HepG2 (cell line): ENCODE results near the gene R3HDM1. TPM values are rescaled to one million over a fixed set of nuclear protein-coding genes. Genes with fewer than 3 reads are reported as not detected.

Source experiments
- ASH2L ChIP-seq: fragments of 300-600, 200-600 bp; sonication (generic); IDR thresholded peaks from 2 replicates; pipeline ENCODE4 v1.7.0; 2017; ENCODE audit warnings: low read depth, mild to moderate bottlenecking, moderate library complexity, mixed read lengths, low read length; ENCODE audit not compliant: insufficient read length
- FUBP1 ChIP-seq: sonication (generic); formaldehyde crosslinking; IDR thresholded peaks from 2 replicates; pipeline ENCODE4 v1.5.1; 2020; ENCODE audit warnings: missing genetic modification reagents, mild to moderate bottlenecking, borderline replicate concordance
- GTF2F1 ChIP-seq: fragments of 150-350 bp; IDR thresholded peaks from 2 replicates; pipeline ENCODE4 v1.6.1; 2014; ENCODE audit warnings: low read length
- MLX ChIP-seq: IDR thresholded peaks from 2 replicates; pipeline ENCODE4 v1.6.1; 2016
- PLSCR1 ChIP-seq: sonication (generic); formaldehyde crosslinking; IDR thresholded peaks from 2 replicates; pipeline ENCODE4 v1.5.0; 2020; ENCODE audit warnings: missing genetic modification reagents, mild to moderate bottlenecking, borderline replicate concordance
- RXRA ChIP-seq: sonication (generic); formaldehyde crosslinking; IDR thresholded peaks from 2 replicates; pipeline ENCODE4 v1.5.1; 2020; ENCODE audit warnings: missing genetic modification reagents
- TFE3 ChIP-seq: IDR thresholded peaks from 2 replicates; pipeline ENCODE4 v1.6.1; 2016
- ZBTB14 ChIP-seq: sonication (generic); formaldehyde crosslinking; IDR thresholded peaks from 2 replicates; pipeline ENCODE4 v1.4.0; 2020; ENCODE audit warnings: missing genetic modification reagents
- ZBTB3 ChIP-seq: sonication (generic); formaldehyde crosslinking; IDR thresholded peaks from 2 replicates; pipeline ENCODE4 v1.4.0; 2020; ENCODE audit warnings: low read depth, mild to moderate bottlenecking, moderate library complexity, missing genetic modification reagents, borderline replicate concordance
- ZFP1 ChIP-seq: IDR thresholded peaks from 2 replicates; pipeline ENCODE4 v1.6.1; 2016
- ZFP36L1 ChIP-seq: sonication (generic); formaldehyde crosslinking; IDR thresholded peaks from 2 replicates; pipeline ENCODE4 v1.8.0; 2022; ENCODE audit warnings: mild to moderate bottlenecking, missing genetic modification reagents, moderate library complexity
- ZFP37 ChIP-seq: sonication (generic); formaldehyde crosslinking; IDR thresholded peaks from 2 replicates; pipeline ENCODE4 v1.4.0; 2020; ENCODE audit warnings: missing genetic modification reagents, borderline replicate concordance
- ZFP82 ChIP-seq: sonication (generic); formaldehyde crosslinking; IDR thresholded peaks from 2 replicates; pipeline ENCODE4 v1.5.1; 2020; ENCODE audit warnings: mild to moderate bottlenecking, missing genetic modification reagents, borderline replicate concordance
- ZMYM2 ChIP-seq: sonication (generic); formaldehyde crosslinking; IDR thresholded peaks from 2 replicates; pipeline ENCODE4 v1.8.0; 2022; ENCODE audit warnings: mild to moderate bottlenecking, missing genetic modification reagents
- ZMYM3 ChIP-seq: sonication (generic); formaldehyde crosslinking; IDR thresholded peaks from 2 replicates; pipeline ENCODE4 v1.5.1; 2020; ENCODE audit warnings: mild to moderate bottlenecking, missing genetic modification reagents
- ZNF24 ChIP-seq: fragments of 450-650 bp; IDR thresholded peaks from 2 replicates; pipeline ENCODE4 v1.6.1; 2017; ENCODE audit warnings: antibody characterized with exemption, mild to moderate bottlenecking
- ZNF382 ChIP-seq: sonication (generic); formaldehyde crosslinking; IDR thresholded peaks from 2 replicates; pipeline ENCODE4 v1.5.0; 2020; ENCODE audit warnings: missing genetic modification reagents, mild to moderate bottlenecking, borderline replicate concordance
- ZNF546 ChIP-seq: sonication (generic); formaldehyde crosslinking; conservative IDR thresholded peaks from 2 replicates; pipeline ENCODE4 v1.8.1; 2023; ENCODE audit warnings: mild to moderate bottlenecking, missing genetic modification reagents
- ZNF674 ChIP-seq: sonication (generic); formaldehyde crosslinking; IDR thresholded peaks from 2 replicates; pipeline ENCODE4 v1.5.0; 2020; ENCODE audit warnings: low read depth, mild to moderate bottlenecking, missing genetic modification reagents
- ZNF703 ChIP-seq: sonication (generic); formaldehyde crosslinking; IDR thresholded peaks from 2 replicates; pipeline ENCODE4 v1.5.1; 2020; ENCODE audit warnings: missing genetic modification reagents, mild to moderate bottlenecking, moderate library complexity, borderline replicate concordance
- ZNF781 ChIP-seq: sonication (generic); formaldehyde crosslinking; IDR thresholded peaks from 2 replicates; pipeline ENCODE4 v1.5.1; 2020; ENCODE audit warnings: borderline replicate concordance, mild to moderate bottlenecking, missing genetic modification reagents; ENCODE audit errors: not compliant biosample characterization
- ZNF841 ChIP-seq: sonication (generic); formaldehyde crosslinking; IDR thresholded peaks from 2 replicates; pipeline ENCODE4 v1.8.1; 2023; ENCODE audit warnings: missing genetic modification reagents, borderline replicate concordance
- polyA plus RNA-seq, 8 experiments: library from polyadenylated mRNA; depleted of rRNA in 3 of 8; stranded (reverse) in 7 of 8; unstranded in 1 of 8; fragments of >200 nt; fragmentation: Illumina TruSeq in 4 of 8; extraction: Trizol in 4 of 8; gene quantifications; 2 replicates each; pipeline versions ENCODE4 v1.2.1 to v1.2.3, GENCODE V29; 2011 to 2016; ENCODE audit warnings: low read depth in 4 of 8, missing spikeins in 1 of 8, mixed read lengths in 1 of 8; ENCODE audit not compliant: insufficient read depth in 1 of 8
- total RNA-seq, 5 experiments: library from RNA; depleted of rRNA; stranded (reverse); fragments of >200 nt; fragmentation: Illumina TruSeq; extraction: Trizol; gene quantifications; 2 replicates each; pipeline ENCODE4 v1.2.3, GENCODE V29; 2016; ENCODE audit warnings: low read depth in 1 of 5

The R3HDM1 gene
- total and polyA plus RNA-seq, 2 of the 13 experiments (the other 11 are each of a cell fraction or from before 2014, with no cell fraction given) = 15.7 to 54.3 TPM

- TF ChIP-seq ZNF382 (CRISPR knock-in tag) (no peak), ZNF841 (no peak), ZNF781 (CRISPR knock-in tag) (peak; percentile 58), MLX (CRISPR knock-in tag) (no peak), ZNF674 (no peak), FUBP1 (CRISPR knock-in tag) (no peak), TFE3 (CRISPR knock-in tag) (0 out of 2 replicates have a peak, but pooled peaks have one; percentile 20), ZMYM3 (CRISPR knock-in tag) (peak; percentile 75; the same call in 1 of the 2 replicates), ZBTB3 (CRISPR knock-in tag) (no peak; the same call in 1 of the 2 replicates), ZFP36L1 (CRISPR knock-in tag) (no peak; the same call in 1 of the 2 replicates), ZFP37 (CRISPR knock-in tag) (peak; percentile 57; the same call in 1 of the 2 replicates), ZFP1 (CRISPR knock-in tag) (no peak), PLSCR1 (no peak), ZNF703 (no peak), GTF2F1 (no peak), ZNF546 (CRISPR knock-in tag) (no peak), ZNF24 (no peak; the same call in 1 of the 2 replicates), ZMYM2 (CRISPR knock-in tag) (no peak), ASH2L (peak; percentile 96), ZFP82 (no peak), RXRA (CRISPR knock-in tag) (peak; percentile 77; the same call in 1 of the 2 replicates), ZBTB14 (no peak)
Measured at GRCh38 chr2:135531231-135532197, at the start of gene R3HDM1 (continued).
